Brain microvascular endothelial cell (primary cell): ENCODE results near the gene DRAM1.

Experiments
- DNase-seq: peaks from one replicate; pipeline ENCODE4 v3.0.0-alpha.2; 2020
- H3K27ac ChIP-seq: fragments of 250-450 bp; sonication (Bioruptor Pico); 2 replicates; pipeline ENCODE4 v1.5.1; 2020; ENCODE audit warnings: mild to moderate bottlenecking, moderate library complexity
- H3K27me3 ChIP-seq: fragments of 250-450 bp; sonication (Bioruptor Pico); replicated peaks from 2 replicates; pipeline ENCODE4 v1.5.1; 2020; ENCODE audit warnings: mild to moderate bottlenecking
- H3K36me3 ChIP-seq: fragments of 250-450 bp; sonication (Bioruptor Pico); replicated peaks from 2 replicates; pipeline ENCODE4 v1.5.1; 2020; ENCODE audit warnings: mild to moderate bottlenecking
- H3K4me3 ChIP-seq: 2 replicates; pipeline ENCODE4 v1.5.1; 2011; ENCODE audit warnings: low read depth, mild to moderate bottlenecking, control low read depth, low read length, moderate library complexity
- in situ Hi-C: cut with HindIII; loops from 2 replicates; pipeline ENCODE4 v1.10.0; 2017; ENCODE audit warnings: low sequenced_read_pairs, low pct_ligation_motif_present
- TF ChIP-seq, protein P1 (sequence below): IDR thresholded peaks from 2 replicates; pipeline ENCODE4 v1.5.1; 2011; ENCODE audit warnings: low read depth, mild to moderate bottlenecking, moderate library complexity, low read length, control low read depth, inconsistent platforms; ENCODE audit errors: missing control alignments

Gene DRAM1

GRCh38 chr12:101889211-101889752, 11.9 kb downstream of the DRAM1 start:
- Histone ChIP-seq H3K27me3 (no peaks in the 10 kb centered on the region), H3K36me3 (peaks cover 6% of the 10 kb centered on the region), H3K27ac (no peak overlapping the region), H3K4me3 (no peak overlapping the region)
- in situ Hi-C loops: no loop called here
- DNase-seq: no peak
- TF ChIP-seq, protein P1, sequence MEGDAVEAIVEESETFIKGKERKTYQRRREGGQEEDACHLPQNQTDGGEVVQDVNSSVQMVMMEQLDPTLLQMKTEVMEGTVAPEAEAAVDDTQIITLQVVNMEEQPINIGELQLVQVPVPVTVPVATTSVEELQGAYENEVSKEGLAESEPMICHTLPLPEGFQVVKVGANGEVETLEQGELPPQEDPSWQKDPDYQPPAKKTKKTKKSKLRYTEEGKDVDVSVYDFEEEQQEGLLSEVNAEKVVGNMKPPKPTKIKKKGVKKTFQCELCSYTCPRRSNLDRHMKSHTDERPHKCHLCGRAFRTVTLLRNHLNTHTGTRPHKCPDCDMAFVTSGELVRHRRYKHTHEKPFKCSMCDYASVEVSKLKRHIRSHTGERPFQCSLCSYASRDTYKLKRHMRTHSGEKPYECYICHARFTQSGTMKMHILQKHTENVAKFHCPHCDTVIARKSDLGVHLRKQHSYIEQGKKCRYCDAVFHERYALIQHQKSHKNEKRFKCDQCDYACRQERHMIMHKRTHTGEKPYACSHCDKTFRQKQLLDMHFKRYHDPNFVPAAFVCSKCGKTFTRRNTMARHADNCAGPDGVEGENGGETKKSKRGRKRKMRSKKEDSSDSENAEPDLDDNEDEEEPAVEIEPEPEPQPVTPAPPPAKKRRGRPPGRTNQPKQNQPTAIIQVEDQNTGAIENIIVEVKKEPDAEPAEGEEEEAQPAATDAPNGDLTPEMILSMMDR: no peak

DNA sequence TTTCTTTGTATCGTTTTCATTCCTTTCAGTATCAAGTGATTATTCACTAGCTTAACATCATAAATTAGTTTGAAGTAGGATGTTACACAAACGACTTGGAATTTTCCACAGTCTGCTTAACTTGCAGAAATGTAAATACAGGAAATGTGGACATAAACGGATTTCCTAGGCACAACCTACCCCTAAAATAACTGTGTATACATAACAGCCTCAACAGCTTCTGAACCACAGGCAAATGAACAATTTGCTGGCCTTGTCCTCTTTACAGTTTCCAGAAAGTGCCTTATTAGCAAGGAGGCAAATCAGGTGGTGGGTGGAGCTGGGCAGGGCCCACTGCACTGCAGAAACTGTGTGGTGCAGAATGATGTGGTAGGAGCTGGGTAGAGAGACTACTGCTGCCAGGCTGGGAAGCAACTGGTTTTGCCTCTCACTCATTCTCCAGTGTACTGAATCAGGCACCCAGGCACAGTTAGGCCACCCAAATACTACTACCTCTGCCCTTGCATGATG, 14.1 kb downstream of the DRAM1 start:
- Histone ChIP-seq H3K36me3 (peaks cover 6% of the 10 kb centered on the region), H3K27ac (peak overlapping the region; percentile 46), H3K4me3 (no peak overlapping the region), H3K27me3 (no peaks in the 10 kb centered on the region)
- TF ChIP-seq, protein P1: no peak
- peak; percentile 22 for DNase-seq
- in situ Hi-C loops: no loop called here

DNA sequence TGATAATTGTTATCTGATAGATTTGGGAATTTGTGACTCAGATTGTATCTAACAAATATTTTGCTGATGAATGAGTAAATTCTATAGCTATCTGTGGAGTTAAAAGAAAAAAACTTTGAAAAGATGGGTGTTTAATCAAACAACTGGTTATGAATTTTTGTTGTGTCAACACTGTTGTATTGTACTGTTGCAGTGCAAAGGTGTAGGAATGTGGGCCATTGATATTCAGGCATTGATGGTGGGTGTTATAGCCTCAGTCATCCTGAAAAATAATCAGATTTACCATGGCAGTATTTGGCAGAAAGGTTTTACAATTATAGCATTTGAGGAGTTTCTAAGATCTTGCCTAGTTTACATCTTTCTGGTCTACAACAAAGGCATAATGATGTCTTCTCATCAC, 15.4 kb downstream of the DRAM1 start:
- Histone ChIP-seq H3K27me3 (no peaks in the 10 kb centered on the region), H3K27ac (no peak overlapping the region), H3K4me3 (no peak overlapping the region), H3K36me3 (peaks cover 6% of the 10 kb centered on the region)
- DNase-seq: no peak
- TF ChIP-seq, protein P1: no peak
- in situ Hi-C loops: no loop called here

DNA sequence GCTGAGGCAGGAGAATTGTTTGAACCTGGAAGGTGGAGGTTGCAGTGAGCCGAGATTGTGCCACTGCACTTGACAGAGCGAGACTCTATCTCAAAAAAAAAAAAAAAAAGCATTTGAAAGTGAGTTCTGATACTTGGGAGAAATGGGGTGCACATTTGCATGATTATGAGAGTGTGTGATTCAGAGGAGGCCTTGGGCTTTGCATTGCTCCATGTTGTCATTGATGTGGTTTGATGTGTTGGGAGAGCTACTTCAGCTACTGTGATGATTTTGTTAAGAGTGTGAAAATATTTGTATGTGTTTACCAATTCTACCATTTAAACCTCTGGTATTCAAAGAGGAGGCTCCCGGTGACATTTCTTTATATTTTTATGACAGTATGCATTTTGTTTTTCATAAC, 24.4 kb downstream of the DRAM1 start:
- no peak for DNase-seq
- Histone ChIP-seq H3K27ac (no peak overlapping the region), H3K4me3 (no peak overlapping the region), H3K27me3 (no peaks in the 10 kb centered on the region), H3K36me3 (peaks cover 21% of the 10 kb centered on the region)
- in situ Hi-C loops: no loop called here
- TF ChIP-seq, protein P1: no peak

- H3K4me3 ChIP-seq: no peak overlapping the region
- TF ChIP-seq, protein P1: no peak
- H3K36me3 ChIP-seq: peaks cover 21% of the 10 kb centered on the region
- no peaks in the 10 kb centered on the region for H3K27me3 ChIP-seq
- DNase-seq: no peak
- no peak overlapping the region for H3K27ac ChIP-seq
- in situ Hi-C loops: no loop called here
These were observed 25.3 kb downstream of the DRAM1 start for GRCh38 chr12:101902641-101903040.

GRCh38 chr12:101906226-101906625, 28.8 kb downstream of the DRAM1 start:
- no peak overlapping the region for H3K27ac ChIP-seq
- no peak for DNase-seq
- no peak overlapping the region for H3K4me3 ChIP-seq
- in situ Hi-C loops: no loop called here
- no peaks in the 10 kb centered on the region for H3K27me3 ChIP-seq
- TF ChIP-seq, protein P1: no peak
- peaks cover 9% of the 10 kb centered on the region for H3K36me3 ChIP-seq
